Ovary (tissue), 3 donors: ENCODE data around the gene POR.

ENCODE experiments used
- EP300 ChIP-seq: sonication (generic); formaldehyde crosslinking; IDR thresholded peaks from one replicate; pipeline ENCODE4 v1.6.1; 2017; ENCODE audit warnings: antibody characterized with exemption
- POLR2A ChIP-seq: fragments of 450-650 bp; IDR thresholded peaks from one replicate; pipeline ENCODE4 v1.6.1; 2017; ENCODE audit warnings: antibody characterized with exemption, mild to moderate bottlenecking, moderate library complexity
- TF ChIP-seq, protein P1 (sequence below), 3 donors: fragments of 450-650 bp in 2 of 3; fragments of 200-600 bp in 1 of 3; IDR thresholded peaks; one replicate each; pipeline versions ENCODE4 v1.5.1 to v1.8.0; 2016 to 2022; ENCODE audit warnings: antibody characterized with exemption in 3 of 3, mild to moderate bottlenecking in 1 of 3
- donor health status: DM: no; HTN: no; CAD: no.

- TF ChIP-seq, protein P1, sequence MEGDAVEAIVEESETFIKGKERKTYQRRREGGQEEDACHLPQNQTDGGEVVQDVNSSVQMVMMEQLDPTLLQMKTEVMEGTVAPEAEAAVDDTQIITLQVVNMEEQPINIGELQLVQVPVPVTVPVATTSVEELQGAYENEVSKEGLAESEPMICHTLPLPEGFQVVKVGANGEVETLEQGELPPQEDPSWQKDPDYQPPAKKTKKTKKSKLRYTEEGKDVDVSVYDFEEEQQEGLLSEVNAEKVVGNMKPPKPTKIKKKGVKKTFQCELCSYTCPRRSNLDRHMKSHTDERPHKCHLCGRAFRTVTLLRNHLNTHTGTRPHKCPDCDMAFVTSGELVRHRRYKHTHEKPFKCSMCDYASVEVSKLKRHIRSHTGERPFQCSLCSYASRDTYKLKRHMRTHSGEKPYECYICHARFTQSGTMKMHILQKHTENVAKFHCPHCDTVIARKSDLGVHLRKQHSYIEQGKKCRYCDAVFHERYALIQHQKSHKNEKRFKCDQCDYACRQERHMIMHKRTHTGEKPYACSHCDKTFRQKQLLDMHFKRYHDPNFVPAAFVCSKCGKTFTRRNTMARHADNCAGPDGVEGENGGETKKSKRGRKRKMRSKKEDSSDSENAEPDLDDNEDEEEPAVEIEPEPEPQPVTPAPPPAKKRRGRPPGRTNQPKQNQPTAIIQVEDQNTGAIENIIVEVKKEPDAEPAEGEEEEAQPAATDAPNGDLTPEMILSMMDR (IDR thresholded peaks at IDR 0.05), result no peak
- TF ChIP-seq EP300 (no peak), POLR2A (no peak)
These were observed 101.4 kb downstream of the POR start for GRCh38 chr7:76016191-76016947.
